ENCODE data around the gene LTBP3. TPM values are rescaled to one million over a fixed set of nuclear protein-coding genes. Genes with fewer than 3 reads are reported as not detected.
A peak's percentile ranks its signal among the peaks of the same experiment; 100 is the strongest.

LTBP3 gene
- total and polyA plus RNA-seq, 2 of the 13 experiments (the other 11 are each of a cell fraction or from before 2014, with no cell fraction given), result 12.2 to 68.1 TPM

- no peak for TF ChIP-seq ZNF280B (CRISPR knock-in tag; IDR thresholded peaks at IDR 0.05; ENCODE audit: borderline replicate concordance)
- TF ChIP-seq HOXA3 (CRISPR knock-in tag; IDR thresholded peaks at IDR 0.05), result 0 out of 2 replicates have a peak, but pooled peaks have one; percentile 11
- TF ChIP-seq ZNF800 (CRISPR knock-in tag; IDR thresholded peaks at IDR 0.05), result no peak
- TF ChIP-seq ZNF629 (CRISPR knock-in tag; conservative IDR thresholded peaks at IDR 0.05), result peak; percentile 97
- TF ChIP-seq POLR2G (IDR thresholded peaks at IDR 0.05; ENCODE audit: low read depth, low read length), result peak; percentile 29
- no peak for TF ChIP-seq MYPOP (CRISPR knock-in tag; IDR thresholded peaks at IDR 0.05)
- no peak for TF ChIP-seq ARHGAP35 (CRISPR knock-in tag; IDR thresholded peaks at IDR 0.05; ENCODE audit: borderline replicate concordance)
- no peak for TF ChIP-seq ZNF34 (CRISPR knock-in tag; IDR thresholded peaks at IDR 0.05; ENCODE audit: borderline replicate concordance)
- no peak for TF ChIP-seq ZNF333 (CRISPR knock-in tag; IDR thresholded peaks at IDR 0.05; ENCODE audit: borderline replicate concordance)
- no peak for TF ChIP-seq ATF1 (CRISPR knock-in tag; IDR thresholded peaks at IDR 0.05)
- no peak for TF ChIP-seq RXRA (CRISPR knock-in tag; IDR thresholded peaks at IDR 0.05)
- TF ChIP-seq ZFP36L2 (CRISPR knock-in tag; IDR thresholded peaks at IDR 0.05), result no peak
- no peak for TF ChIP-seq POLR2AphosphoS5 (IDR thresholded peaks at IDR 0.05; ENCODE audit: low read depth, low read length)
- no peak for TF ChIP-seq ZBTB37 (CRISPR knock-in tag; IDR thresholded peaks at IDR 0.05)
- TF ChIP-seq DNMT3B (CRISPR knock-in tag; conservative IDR thresholded peaks at IDR 0.05), result no peak
- no peak for TF ChIP-seq ISL2 (CRISPR knock-in tag; IDR thresholded peaks at IDR 0.05)
- no peak for TF ChIP-seq PCBP2 (optimal IDR thresholded peaks at IDR 0.05; ENCODE audit: low read depth, low read length, poor library complexity, severe bottlenecking)
- no peak for TF ChIP-seq TCF7L2 (IDR thresholded peaks at IDR 0.05; ENCODE audit: low read depth, low read length)
- peak; percentile 34; the same call in 1 of the 2 replicates for TF ChIP-seq HNF1B (CRISPR knock-in tag; IDR thresholded peaks at IDR 0.05)
- no peak for TF ChIP-seq ZSCAN31 (CRISPR knock-in tag; IDR thresholded peaks at IDR 0.05; ENCODE audit: low read depth)
Measured at GRCh38 chr11:65574811-65575567, 16.8 kb upstream of the LTBP3 start (continued).
